H1 (cell line): Measurements from ENCODE around the gene TINAG. TPM values are rescaled to one million over a fixed set of nuclear protein-coding genes. Genes with fewer than 3 reads are reported as not detected.

Experiments used
- CTCF ChIA-PET: fragments of 300-600 bp; sonication (Branson Sonifier 250); formaldehyde crosslinking; loops from one replicate; lab custom pipeline; 2021; ENCODE audit not compliant: partially characterized antibody; lab: Charles Lee
- POLR2A ChIA-PET: fragments of 300-600 bp; sonication (Branson Sonifier 250); formaldehyde crosslinking; loops from one replicate; lab custom pipeline; 2021; ENCODE audit warnings: inconsistent platforms; ENCODE audit not compliant: partially characterized antibody; lab: Charles Lee
- DNase-seq, 2 experiments: peaks; one replicate each; pipeline versions ENCODE4 v3.0.0 to v3.0.0-alpha.2; 2010 to 2022; ENCODE audit warnings: low spot score in 2 of 2, low read depth in 1 of 2, mixed read lengths in 1 of 2
- FAIRE-seq: peaks from 2 replicates; lab custom pipeline; 2011; peaks lifted over from hg19 to GRCh38; lab: Jason Lieb, UNC
- H2AFZ ChIP-seq: 2 replicates; pipeline ENCODE4 v1.8.1; 2012; ENCODE audit warnings: low read length, inconsistent platforms
- H2AK5ac ChIP-seq: 2 replicates; pipeline ENCODE4 v1.6.1; 2013; ENCODE audit warnings: low read depth, low read length
- H2BK120ac ChIP-seq: replicated peaks from 2 replicates; pipeline ENCODE3; 2013; ENCODE audit warnings: low read depth, low read length, inconsistent platforms
- H2BK12ac ChIP-seq: 2 replicates; pipeline ENCODE4 v1.6.1; 2013; ENCODE audit warnings: low read depth, low read length
- H2BK15ac ChIP-seq: 2 replicates; pipeline ENCODE4 v1.6.1; 2013; ENCODE audit warnings: low read length
- H2BK20ac ChIP-seq: 2 replicates; pipeline ENCODE4 v1.6.1; 2013; ENCODE audit warnings: low read length
- H2BK5ac ChIP-seq: 2 replicates; pipeline ENCODE4 v1.6.1; 2013; ENCODE audit warnings: low read depth, low read length
- H3K14ac ChIP-seq: 2 replicates; pipeline ENCODE4 v1.6.1; 2013; ENCODE audit warnings: inconsistent platforms; ENCODE audit not compliant: insufficient read length
- H3K18ac ChIP-seq: 2 replicates; pipeline ENCODE4 v1.6.1; 2013; ENCODE audit warnings: low read length; ENCODE audit errors: extremely low read depth
- H3K23ac ChIP-seq: 2 replicates; pipeline ENCODE4 v1.6.1; 2013; ENCODE audit warnings: inconsistent platforms; ENCODE audit not compliant: insufficient read length
- H3K23me2 ChIP-seq: 2 replicates; pipeline ENCODE4 v1.6.1; 2013; ENCODE audit warnings: low read depth, low read length
- H3K27ac ChIP-seq: 2 replicates; pipeline ENCODE4 v1.6.1; 2011; ENCODE audit warnings: low read depth, low read length, inconsistent platforms
- H3K27me3 ChIP-seq, 4 experiments: replicated peaks in 1 of 4; 1 replicate in 1 of 4; 2 replicates in 3 of 4; pipeline versions ENCODE4 v1.6.1 to v1.8.1; 2011 to 2013; ENCODE audit warnings: low read length in 3 of 4, mild to moderate bottlenecking in 3 of 4, inconsistent platforms in 2 of 4, mixed read lengths in 2 of 4, moderate library complexity in 1 of 4; ENCODE audit not compliant: control insufficient read depth in 3 of 4, insufficient read depth in 3 of 4; ENCODE audit errors: extremely low read depth in 1 of 4
- H3K36me3 ChIP-seq, 4 experiments: 2 replicates each; pipeline versions ENCODE4 v1.6.1 to v1.8.1; 2011 to 2013; ENCODE audit warnings: mild to moderate bottlenecking in 4 of 4, low read length in 3 of 4, moderate library complexity in 2 of 4, control low read depth in 1 of 4, inconsistent platforms in 1 of 4; ENCODE audit not compliant: insufficient read depth in 4 of 4, control insufficient read depth in 2 of 4
- H3K4ac ChIP-seq: replicated peaks from 2 replicates; pipeline ENCODE3; 2013; ENCODE audit warnings: low read length, low read depth, mixed read lengths, inconsistent platforms; ENCODE audit not compliant: insufficient read length
- H3K4me1 ChIP-seq, 4 experiments: replicated peaks in 1 of 4; 1 replicate in 1 of 4; 2 replicates in 3 of 4; pipeline versions ENCODE4 v1.6.1 to v1.8.1; 2011 to 2013; ENCODE audit warnings: low read length in 3 of 4, inconsistent platforms in 2 of 4, mixed read lengths in 1 of 4; ENCODE audit not compliant: insufficient read depth in 4 of 4, control insufficient read depth in 3 of 4
- H3K4me2 ChIP-seq, 2 experiments: 2 replicates each; pipeline versions ENCODE4 v1.6.1 to v1.8.1; 2011 to 2013; ENCODE audit warnings: low read depth in 2 of 2, low read length in 2 of 2, control low read depth in 1 of 2, inconsistent platforms in 1 of 2, mild to moderate bottlenecking in 1 of 2; ENCODE audit not compliant: insufficient read depth in 1 of 2
- H3K4me3 ChIP-seq, 4 experiments: fragments of 200-600, 300-600 bp in 1 of 4; sonication (generic), shearing (Covaris generic), sonication (Bioruptor Twin) in 1 of 4; 2 replicates each; pipeline versions ENCODE4 v1.5.1 to v1.8.1; 2011 to 2016; ENCODE audit warnings: low read length in 4 of 4, low read depth in 3 of 4, control low read depth in 2 of 4, inconsistent platforms in 2 of 4, mild to moderate bottlenecking in 2 of 4, mixed read lengths in 1 of 4, moderate library complexity in 1 of 4; ENCODE audit not compliant: insufficient read depth in 2 of 4; ENCODE audit errors: extremely low read depth in 1 of 4
- H3K56ac ChIP-seq: replicated peaks from 2 replicates; pipeline ENCODE3; 2013; ENCODE audit warnings: low read depth, mild to moderate bottlenecking, mixed read lengths, low read length, inconsistent platforms; ENCODE audit not compliant: insufficient read length
- H3K79me1 ChIP-seq: 2 replicates; pipeline ENCODE4 v1.6.1; 2013; ENCODE audit warnings: low read depth, low read length, control low read depth
- H3K79me2 ChIP-seq, 2 experiments: 2 replicates each; pipeline versions ENCODE4 v1.6.1 to v1.8.1; 2012 to 2013; ENCODE audit warnings: low read length in 2 of 2, mild to moderate bottlenecking in 2 of 2, inconsistent platforms in 1 of 2; ENCODE audit not compliant: insufficient read depth in 2 of 2, control insufficient read depth in 1 of 2
- H3K9ac ChIP-seq, 4 experiments: replicated peaks in 1 of 4; 1 replicate in 1 of 4; 2 replicates in 3 of 4; pipeline versions ENCODE4 v1.6.1 to v1.8.1; 2011 to 2013; ENCODE audit warnings: low read depth in 3 of 4, low read length in 3 of 4, control low read depth in 2 of 4, mild to moderate bottlenecking in 2 of 4, moderate library complexity in 2 of 4, inconsistent platforms in 1 of 4; ENCODE audit errors: extremely low read depth in 1 of 4
- H3K9me3 ChIP-seq, 2 experiments: 2 replicates each; pipeline versions ENCODE4 v1.6.1 to v1.8.1; 2012 to 2013; ENCODE audit warnings: mild to moderate bottlenecking in 2 of 2, moderate library complexity in 2 of 2, control low read depth in 1 of 2, inconsistent platforms in 1 of 2, low read depth in 1 of 2, low read length in 1 of 2, mixed read lengths in 1 of 2; ENCODE audit not compliant: insufficient read depth in 2 of 2
- H4K20me1 ChIP-seq, 2 experiments: replicated peaks in 1 of 2; 2 replicates each; pipeline versions ENCODE3 to v1.8.1; 2011 to 2013; ENCODE audit warnings: inconsistent platforms in 2 of 2, low read length in 2 of 2, mild to moderate bottlenecking in 1 of 2; ENCODE audit not compliant: insufficient read depth in 2 of 2, control insufficient read depth in 1 of 2
- H4K5ac ChIP-seq: 2 replicates; pipeline ENCODE4 v1.6.1; 2013; ENCODE audit warnings: low read length, low read depth, mixed read lengths, inconsistent platforms; ENCODE audit not compliant: insufficient read length
- H4K8ac ChIP-seq: 2 replicates; pipeline ENCODE4 v1.8.0; 2013; ENCODE audit warnings: mild to moderate bottlenecking, moderate library complexity, low read length, inconsistent platforms; ENCODE audit not compliant: insufficient read depth; ENCODE audit errors: extremely low read depth
- H4K91ac ChIP-seq: replicated peaks from 2 replicates; pipeline ENCODE3; 2013; ENCODE audit warnings: low read length, mixed read lengths, inconsistent platforms; ENCODE audit not compliant: insufficient read length
- EGR1 ChIP-seq: IDR thresholded peaks from 2 replicates; pipeline ENCODE4 v1.6.1; 2011; ENCODE audit warnings: low read depth, low read length, borderline replicate concordance
- GTF2F1 ChIP-seq: IDR thresholded peaks from 2 replicates; pipeline ENCODE4 v1.6.1; 2012; ENCODE audit warnings: low read depth, low read length, improper control_type of control experiment, borderline replicate concordance
- NRF1 ChIP-seq: IDR thresholded peaks from 2 replicates; pipeline ENCODE4 v1.6.1; 2011; ENCODE audit warnings: mild to moderate bottlenecking, low read depth, low read length, improper control_type of control experiment
- POU5F1 ChIP-seq: IDR thresholded peaks from 2 replicates; pipeline ENCODE4 v1.6.1; 2011; ENCODE audit warnings: low read depth, mild to moderate bottlenecking, low read length, moderate library complexity
- RAD21 ChIP-seq, 2 experiments: IDR thresholded peaks in 1 of 2; conservative IDR thresholded peaks in 1 of 2; 2 replicates each; pipeline ENCODE4 v1.6.1; 2011; ENCODE audit warnings: low read depth in 2 of 2, low read length in 2 of 2, improper control_type of control experiment in 1 of 2, inconsistent platforms in 1 of 2, mild to moderate bottlenecking in 1 of 2, moderate library complexity in 1 of 2
- RFX5 ChIP-seq: IDR thresholded peaks from 2 replicates; pipeline ENCODE4 v1.6.1; 2011; ENCODE audit warnings: low read depth, low read length, improper control_type of control experiment, borderline replicate concordance
- RNF2 ChIP-seq: fragments of 200-900, 300-1000 bp; sonication (generic); IDR thresholded peaks from 2 replicates; pipeline ENCODE4 v1.7.1; 2016; ENCODE audit warnings: borderline replicate concordance, low read depth, mild to moderate bottlenecking, antibody characterized with exemption, low read length; ENCODE audit not compliant: poor library complexity, severe bottlenecking; ENCODE audit errors: missing control alignments
- TAF1 ChIP-seq: IDR thresholded peaks from 2 replicates; pipeline ENCODE4 v1.6.1; 2011; ENCODE audit warnings: mild to moderate bottlenecking, low read depth, low read length
- TCF12 ChIP-seq: IDR thresholded peaks from 2 replicates; pipeline ENCODE4 v1.6.1; 2011; ENCODE audit warnings: low read depth, mild to moderate bottlenecking, low read length
- ZNF274 ChIP-seq: IDR thresholded peaks from 2 replicates; pipeline ENCODE4 v1.7.0; 2012; ENCODE audit warnings: low read length, borderline replicate concordance; ENCODE audit errors: extremely low read depth
- WGBS, 2 experiments: shearing (Covaris generic) in 1 of 2; methylation state at CpG; one replicate each; pipeline versions ENCODE4 v1.1.6 to v1.1.7; 2013 to 2015; ENCODE audit warnings: low lambda C conversion rate in 2 of 2, mixed read lengths in 2 of 2, inconsistent platforms in 1 of 2, low coverage in 1 of 2, missing lambda C conversion rate in 1 of 2; ENCODE audit not compliant: insufficient replicate concordance in 2 of 2, insufficient coverage in 1 of 2, insufficient read length in 1 of 2; ENCODE audit errors: extremely low coverage in 1 of 2, missing lambda C conversion rate in 1 of 2; 5-methylcytosine and 5-hydroxymethylcytosine counted together
- polyA plus RNA-seq, 7 experiments: library from polyadenylated mRNA; depleted of rRNA in 3 of 7; stranded (reverse) in 5 of 7; unstranded in 2 of 7; fragments of >200 nt in 5 of 7; fragments of 200-250 nt in 2 of 7; gene quantifications; 1 replicate in 5 of 7; 2 replicates in 1 of 7; 4 replicates in 1 of 7; pipeline versions ENCODE4 v1.2.1 to v1.2.3, GENCODE V29; 2011 to 2013; ENCODE audit warnings: missing spikeins in 2 of 7, mixed read lengths in 2 of 7
- total RNA-seq: library from RNA; stranded (reverse); fragmentation: NEBNext Ultra II Directional; extraction: Animal tissue kit (Norgen Biotek cat#: 25700); gene quantifications from 2 replicates; pipeline ENCODE4 v1.2.1, GENCODE V29; 2021
- TF ChIP-seq, protein P1 (sequence below): IDR thresholded peaks from 2 replicates; pipeline ENCODE4 v1.6.1; 2012; ENCODE audit warnings: low read length, inconsistent platforms

The TINAG gene
- total and polyA plus RNA-seq, 2 of the 8 experiments (the other 6 are each of a cell fraction or from before 2014, with no cell fraction given) = not detected

DNA sequence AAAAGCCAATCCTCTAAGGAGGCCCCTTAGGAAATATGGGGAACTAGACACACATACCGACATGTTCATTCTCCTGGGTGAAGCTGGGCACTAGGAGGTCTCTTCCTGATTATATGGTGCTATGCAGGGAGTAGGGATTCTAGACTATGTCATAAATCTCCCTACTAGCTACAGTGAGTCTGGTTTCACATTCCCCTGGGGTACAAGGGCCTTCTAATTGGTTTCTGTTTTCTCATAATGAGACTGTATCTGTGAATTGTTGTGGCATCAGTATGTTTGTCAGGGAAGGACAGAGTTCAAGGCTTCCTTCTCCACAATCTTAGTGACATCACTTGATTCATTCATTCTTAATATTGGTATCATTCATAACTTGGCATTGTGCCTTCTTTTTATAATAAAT is 103.5 kb downstream of the TINAG start:
- POLR2A ChIA-PET = no interaction called here
- Histone ChIP-seq H2BK120ac (no peak overlapping the region), H3K56ac (no peak overlapping the region), H3K18ac (no peak overlapping the region), H3K79me2 (no peaks in the 10 kb centered on the region), H4K20me1 (no peaks in the 10 kb centered on the region), H3K4me2 (no peak overlapping the region), H2AFZ (no peak overlapping the region), H4K91ac (no peak overlapping the region), H3K4me3 (no peak overlapping the region), H3K9me3 (no peaks in the 10 kb centered on the region), H2AK5ac (no peak overlapping the region), H3K36me3 (no peaks in the 10 kb centered on the region), H3K4me1 (no peaks in the 10 kb centered on the region), H4K5ac (no peak overlapping the region), H3K23ac (no peak overlapping the region), H4K8ac (no peak overlapping the region), H2BK12ac (no peak overlapping the region), H3K4ac (no peak overlapping the region), H3K14ac (no peak overlapping the region), H3K27ac (no peak overlapping the region), H2BK20ac (no peak overlapping the region), H3K79me1 (no peaks in the 10 kb centered on the region), H3K27me3 (no peaks in the 10 kb centered on the region), H3K23me2 (no peaks in the 10 kb centered on the region), H2BK5ac (no peak overlapping the region), H2BK15ac (no peak overlapping the region), H3K9ac (no peak overlapping the region)
- FAIRE-seq (no peak), DNase-seq (no peak)
- CTCF ChIA-PET = interaction anchor here (0.9 kb wide), 1 partner anchor 425 kb away, joined by 3 read pairs; no protein-coding TSS in a partner anchor
- WGBS, 2 experiments = 100% methylated on average over 1 of the region's 1 CpG; no CpG with 5 or more reads in 1 of the 2 experiments
- TF ChIP-seq RAD21 (IDR thresholded peaks at IDR 0.05 in 1 of 2, conservative IDR thresholded peaks at IDR 0.05 in 1 of 2; ENCODE audit: low read depth in 2 of 2, low read length in 2 of 2) (no peak), POU5F1 (no peak), GTF2F1 (no peak), RNF2 (no peak), EGR1 (no peak), ZNF274 (no peak), RFX5 (no peak), TAF1 (no peak), TCF12 (no peak), NRF1 (no peak)
- TF ChIP-seq, protein P1, sequence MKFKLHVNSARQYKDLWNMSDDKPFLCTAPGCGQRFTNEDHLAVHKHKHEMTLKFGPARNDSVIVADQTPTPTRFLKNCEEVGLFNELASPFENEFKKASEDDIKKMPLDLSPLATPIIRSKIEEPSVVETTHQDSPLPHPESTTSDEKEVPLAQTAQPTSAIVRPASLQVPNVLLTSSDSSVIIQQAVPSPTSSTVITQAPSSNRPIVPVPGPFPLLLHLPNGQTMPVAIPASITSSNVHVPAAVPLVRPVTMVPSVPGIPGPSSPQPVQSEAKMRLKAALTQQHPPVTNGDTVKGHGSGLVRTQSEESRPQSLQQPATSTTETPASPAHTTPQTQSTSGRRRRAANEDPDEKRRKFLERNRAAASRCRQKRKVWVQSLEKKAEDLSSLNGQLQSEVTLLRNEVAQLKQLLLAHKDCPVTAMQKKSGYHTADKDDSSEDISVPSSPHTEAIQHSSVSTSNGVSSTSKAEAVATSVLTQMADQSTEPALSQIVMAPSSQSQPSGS = no peak
